HepG2 (cell line): ENCODE data around the gene MRPL48. TPM values are rescaled to one million over a fixed set of nuclear protein-coding genes. Genes with fewer than 3 reads are reported as not detected.
A peak's percentile ranks its signal among the peaks of the same experiment; 100 is the strongest.

Experiments
- ATAC-seq: fragments of 200-7000 bp; cut with Tn5 transposase; 3 replicates; pipeline ENCODE4 v1.9.1; 2020; ENCODE audit warnings: mild to moderate bottlenecking, moderate library complexity
- BruUV-seq: library from RNA; stranded (reverse); fragments of 400-500 nt; replicated peaks from 2 replicates; lab custom pipeline; 2021; lab: Mats Ljungman, UMichigan
- CTCF ChIA-PET: fragments of 300-600 bp; formaldehyde crosslinking; extraction: SDS; loops from one replicate; lab custom pipeline; 2021; ENCODE audit warnings: low total read pairs, inconsistent platforms, low intra/inter-chr PET ratio; lab: Yijun Ruan, JAX
- POLR2A ChIA-PET: fragments of 350-600 bp; sonication (Branson Sonifier 250); formaldehyde crosslinking; loops from one replicate; lab custom pipeline; 2020; ENCODE audit warnings: antibody characterized with exemption, inconsistent platforms; lab: Yijun Ruan, JAX
- DNase-seq: peaks from one replicate; pipeline ENCODE4 v3.0.0-alpha.2; 2015; ENCODE audit warnings: low spot score
- FAIRE-seq: peaks from 3 replicates; lab custom pipeline; 2011; peaks lifted over from hg19 to GRCh38; lab: Jason Lieb, UNC
- H2AFZ ChIP-seq: one replicate; pipeline ENCODE4 v1.6.1; 2011; ENCODE audit warnings: low read length, inconsistent platforms
- H3K27ac ChIP-seq: fragments of 300-600 bp; 3 replicates; pipeline ENCODE4 v1.8.0; 2011; ENCODE audit warnings: mixed run types, mild to moderate bottlenecking, mixed read lengths, low read length, inconsistent platforms; ENCODE audit not compliant: insufficient read depth; ENCODE audit errors: extremely low read length
- H3K27me3 ChIP-seq, 2 experiments: fragments of 200-600 bp in 1 of 2; 2 replicates in 1 of 2; 3 replicates in 1 of 2; pipeline versions ENCODE4 v1.6.0 to v1.8.0; 2011; ENCODE audit warnings: low read length in 2 of 2, mild to moderate bottlenecking in 2 of 2, moderate library complexity in 2 of 2, inconsistent platforms in 1 of 2; ENCODE audit not compliant: insufficient read depth in 2 of 2, control insufficient read depth in 1 of 2
- H3K36me3 ChIP-seq, 2 experiments: fragments of 200-600 bp in 1 of 2; replicated peaks in 1 of 2; 2 replicates in 1 of 2; 3 replicates in 1 of 2; pipeline versions ENCODE4 v1.5.1 to v1.8.0; 2011; ENCODE audit warnings: low read length in 2 of 2, inconsistent platforms in 1 of 2; ENCODE audit not compliant: insufficient read depth in 2 of 2, control insufficient read depth in 1 of 2
- H3K4me1 ChIP-seq: 2 replicates; pipeline ENCODE4 v1.5.1; 2012; ENCODE audit warnings: low read length, inconsistent platforms; ENCODE audit not compliant: insufficient read depth
- H3K4me2 ChIP-seq: 2 replicates; pipeline ENCODE4 v1.6.0; 2011; ENCODE audit warnings: low read depth, low read length, inconsistent platforms
- H3K4me3 ChIP-seq, 3 experiments: fragments of 200-600 bp in 1 of 3; sonication (generic), shearing (Covaris generic) in 1 of 3; replicated peaks in 1 of 3; 2 replicates each; pipeline ENCODE4 v1.5.1; 2011 to 2016; ENCODE audit warnings: low read length in 3 of 3, inconsistent platforms in 2 of 3, low read depth in 2 of 3, mild to moderate bottlenecking in 2 of 3, control low read depth in 1 of 3, mixed read lengths in 1 of 3; ENCODE audit not compliant: insufficient read depth in 1 of 3
- H3K79me2 ChIP-seq: one replicate; pipeline ENCODE4 v1.6.1; 2011; ENCODE audit warnings: low read length, inconsistent platforms; ENCODE audit not compliant: insufficient read depth
- H3K9ac ChIP-seq: 2 replicates; pipeline ENCODE4 v1.6.0; 2011; ENCODE audit warnings: mild to moderate bottlenecking, low read depth, low read length, inconsistent platforms; ENCODE audit not compliant: insufficient read depth
- H3K9me3 ChIP-seq: 2 replicates; pipeline ENCODE4 v1.5.1; 2012; ENCODE audit warnings: mild to moderate bottlenecking, low read length
- H4K20me1 ChIP-seq: 2 replicates; pipeline ENCODE4 v1.6.0; 2011; ENCODE audit warnings: inconsistent platforms, mild to moderate bottlenecking, low read length, moderate library complexity; ENCODE audit not compliant: insufficient read depth
- ATM ChIP-seq: fragments of 450-650 bp; IDR thresholded peaks from 2 replicates; pipeline ENCODE4 v1.7.1; 2017; ENCODE audit warnings: mild to moderate bottlenecking, borderline replicate concordance
- PATZ1 ChIP-seq: sonication (generic); formaldehyde crosslinking; IDR thresholded peaks from 2 replicates; pipeline ENCODE4 v1.4.0; 2020; ENCODE audit warnings: missing genetic modification reagents
- PAXIP1 ChIP-seq: sonication (generic); formaldehyde crosslinking; conservative IDR thresholded peaks from 2 replicates; pipeline ENCODE4 v1.4.0; 2020; ENCODE audit warnings: mild to moderate bottlenecking, missing genetic modification reagents, moderate library complexity
- PRDM15 ChIP-seq: sonication (generic); formaldehyde crosslinking; IDR thresholded peaks from 2 replicates; pipeline ENCODE4 v1.4.0; 2020; ENCODE audit warnings: missing genetic modification reagents
- TBP ChIP-seq: sonication (generic); formaldehyde crosslinking; IDR thresholded peaks from 2 replicates; pipeline ENCODE4 v1.5.0; 2020; ENCODE audit warnings: missing genetic modification reagents
- WGBS: methylation state at CpG from one replicate; pipeline ENCODE4 v1.1.6; 2017; ENCODE audit warnings: low lambda C conversion rate; 5-methylcytosine and 5-hydroxymethylcytosine counted together
- in situ Hi-C: cut with HindIII; loops from 2 replicates; pipeline ENCODE4 v1.10.0; 2017; ENCODE audit warnings: low pct_unique_long_range_greater_than_20kb; ENCODE audit not compliant: extremely low pct_ligation_motif_present
- intact Hi-C: fragments of 100-400 bp; cut with micrococcal nuclease; formaldehyde crosslinking; loops from one replicate; pipeline ENCODE4 v1.10.0; 2022; ENCODE audit not compliant: unreplicated experiment
- polyA plus RNA-seq, 8 experiments: library from polyadenylated mRNA; depleted of rRNA in 3 of 8; stranded (reverse) in 7 of 8; unstranded in 1 of 8; fragments of >200 nt; fragmentation: Illumina TruSeq in 4 of 8; extraction: Trizol in 4 of 8; gene quantifications; 2 replicates each; pipeline versions ENCODE4 v1.2.1 to v1.2.3, GENCODE V29; 2011 to 2016; ENCODE audit warnings: low read depth in 4 of 8, missing spikeins in 1 of 8, mixed read lengths in 1 of 8; ENCODE audit not compliant: insufficient read depth in 1 of 8
- total RNA-seq, 5 experiments: library from RNA; depleted of rRNA; stranded (reverse); fragments of >200 nt; fragmentation: Illumina TruSeq; extraction: Trizol; gene quantifications; 2 replicates each; pipeline ENCODE4 v1.2.3, GENCODE V29; 2016; ENCODE audit warnings: low read depth in 1 of 5

The MRPL48 gene
- total and polyA plus RNA-seq, 2 of the 13 experiments (the other 11 are each of a cell fraction or from before 2014, with no cell fraction given), result 61.2 to 67.9 TPM

- no TSS peak for BruUV-seq
- ATAC-seq (no peak), FAIRE-seq (no peak), DNase-seq (no peak)
- intact Hi-C loops, result no loop called here
- ChIA-PET POLR2A (no interaction called here), CTCF (no interaction called here)
- in situ Hi-C loops, result no loop called here
- H3K27ac ChIP-seq, result no peak overlapping the region
- H3K4me1 ChIP-seq, result peaks cover 18% of the 10 kb centered on the region
- H3K9me3 ChIP-seq, result no peaks in the 10 kb centered on the region
- H3K9ac ChIP-seq, result no peak overlapping the region
- H4K20me1 ChIP-seq, result no peaks in the 10 kb centered on the region
- peaks cover 8 to 33% of the 10 kb centered on the region in 2 experiments; a peak in 4 of 5 replicates for H3K36me3 ChIP-seq
- H3K4me3 ChIP-seq, result no peak overlapping the region
- no peaks in the 10 kb centered on the region for H3K79me2 ChIP-seq
- 96% methylated on average over 4 of the region's 4 CpGs for WGBS
- no peaks in the 10 kb centered on the region for H3K27me3 ChIP-seq
- H3K4me2 ChIP-seq, result no peak overlapping the region
- no peak for TF ChIP-seq PATZ1 (CRISPR knock-in tag)
- no peak overlapping the region for H2AFZ ChIP-seq
Observed at GRCh38 chr11:73862986-73863385, 75.3 kb downstream of the MRPL48 start.

GRCh38 chr11:73866095-73866579 lies 78.5 kb downstream of the MRPL48 start:
- no peak for DNase-seq
- FAIRE-seq, result no peak
- Histone ChIP-seq H3K36me3 (peaks cover 7 to 27% of the 10 kb centered on the region in 2 experiments; a peak in 4 of 5 replicates), H3K9me3 (no peaks in the 10 kb centered on the region), H3K27me3 (no peaks in the 10 kb centered on the region), H4K20me1 (no peaks in the 10 kb centered on the region), H3K27ac (peak overlapping the region; percentile 25), H3K4me1 (peaks cover 39% of the 10 kb centered on the region), H3K9ac (no peak overlapping the region), H3K4me2 (no peak overlapping the region), H3K4me3 (no peak overlapping the region), H2AFZ (no peak overlapping the region), H3K79me2 (no peaks in the 10 kb centered on the region)
- BruUV-seq, result no TSS peak
- WGBS, result 94% methylated on average over 5 of the region's 5 CpGs
- ChIA-PET CTCF (no interaction called here), POLR2A (interaction anchor here (0.6 to 1.7 kb wide), 8 partner anchors 9 to 96 kb away, joined by 3 to 8 read pairs (median 4); partner anchors contain the start of genes COA4, MRPL48 and PAAF1)
- intact Hi-C loops, result no loop called here
- in situ Hi-C loops, result no loop called here
- ATAC-seq, result peak; percentile 35
- TF ChIP-seq ATM, result no peak
- TF ChIP-seq PRDM15, result peak; percentile 67; the same call in 1 of the 2 replicates
- no peak for TF ChIP-seq PAXIP1 (CRISPR knock-in tag)
- no peak for TF ChIP-seq TBP (CRISPR knock-in tag)
